A673 (cell line): Measurements from ENCODE around the gene KDF1. TPM values are rescaled to one million over a fixed set of nuclear protein-coding genes. Genes with fewer than 3 reads are reported as not detected.
A peak's percentile ranks its signal among the peaks of the same experiment; 100 is the strongest.

Experiments used
- BruUV-seq: library from RNA; stranded (reverse); fragments of 400-500 nt; replicated peaks from 2 replicates; lab custom pipeline; 2021; lab: Mats Ljungman, UMichigan
- CTCF ChIA-PET: fragments of 300-600 bp; sonication (Branson Sonifier 250); formaldehyde crosslinking; loops from one replicate; lab custom pipeline; 2022; ENCODE audit warnings: antibody characterized with exemption; lab: Charles Lee
- POLR2A ChIA-PET: fragments of 300-600 bp; sonication (Branson Sonifier 250); formaldehyde crosslinking; loops from one replicate; lab custom pipeline; 2022; ENCODE audit warnings: antibody characterized with exemption; ENCODE audit not compliant: low non-redundant PET; lab: Charles Lee
- DNase-seq: peaks from one replicate; pipeline ENCODE4 v3.0.0-alpha.2; 2015; ENCODE audit warnings: low spot score
- H3K27ac ChIP-seq: fragments of 200-600 bp; sonication (generic); 2 replicates; pipeline ENCODE4 v1.5.1; 2016; ENCODE audit warnings: mixed run types, low read depth, mild to moderate bottlenecking, mixed read lengths, antibody characterized with exemption, low read length; ENCODE audit not compliant: poor library complexity, severe bottlenecking
- H3K27me3 ChIP-seq: fragments of 200-600 bp; sonication (generic); replicated peaks from 2 replicates; pipeline ENCODE4 v1.6.1; 2017; ENCODE audit warnings: mixed run types, low read depth, mild to moderate bottlenecking, mixed read lengths, antibody characterized with exemption, low read length; ENCODE audit not compliant: insufficient read depth, poor library complexity
- H3K36me3 ChIP-seq: fragments of 200-600 bp; sonication (generic); 2 replicates; pipeline ENCODE4 v1.6.1; 2016; ENCODE audit warnings: mixed run types, mild to moderate bottlenecking, mixed read lengths, antibody characterized with exemption, low read length; ENCODE audit not compliant: insufficient read depth, poor library complexity, severe bottlenecking
- H3K4me1 ChIP-seq: fragments of 200-600 bp; sonication (generic); 2 replicates; pipeline ENCODE4 v1.6.1; 2017; ENCODE audit warnings: mixed run types, mild to moderate bottlenecking, mixed read lengths, antibody characterized with exemption, low read length; ENCODE audit not compliant: insufficient read depth, poor library complexity, severe bottlenecking
- H3K4me3 ChIP-seq: fragments of 200-600 bp; sonication (generic); 2 replicates; pipeline ENCODE4 v1.5.1; 2016; ENCODE audit warnings: low read depth, mixed run types, mild to moderate bottlenecking, mixed read lengths, low read length; ENCODE audit not compliant: poor library complexity, severe bottlenecking
- H3K9me3 ChIP-seq: fragments of 200-600 bp; sonication (generic); 2 replicates; pipeline ENCODE4 v1.6.1; 2016; ENCODE audit warnings: mixed run types, low read depth, mild to moderate bottlenecking, mixed read lengths, antibody characterized with exemption, low read length; ENCODE audit not compliant: poor library complexity, severe bottlenecking
- EZH2 ChIP-seq: fragments of 200-600 bp; sonication (generic); IDR thresholded peaks from 2 replicates; pipeline ENCODE4 v1.6.1; 2017; ENCODE audit warnings: borderline replicate concordance, low read depth, mild to moderate bottlenecking, mixed read lengths, antibody characterized with exemption, low read length; ENCODE audit not compliant: poor library complexity, severe bottlenecking
- intact Hi-C: fragments of 100-400 bp; cut with micrococcal nuclease; formaldehyde crosslinking; loops from one replicate; pipeline ENCODE4 v1.10.0; 2022; ENCODE audit not compliant: unreplicated experiment
- total RNA-seq: library from RNA; stranded (reverse); gene quantifications from 2 replicates; pipeline ENCODE4 v1.2.3, GENCODE V29; 2021
- TF ChIP-seq, protein P1 (sequence below): fragments of 300-800, 200-600 bp; sonication (generic); conservative IDR thresholded peaks from 2 replicates; pipeline ENCODE4 v1.5.1; 2017; ENCODE audit warnings: low read depth, mild to moderate bottlenecking, antibody characterized with exemption, low read length, moderate library complexity, mixed read lengths

Gene KDF1
- total RNA-seq, 1 experiment from 2014 or later = not detected

GRCh38 chr1:26922431-26922729 is 37.9 kb downstream of the KDF1 start:
- POLR2A ChIA-PET = no interaction called here
- TSS peak; percentile 64 for BruUV-seq
- TF ChIP-seq, protein P1, sequence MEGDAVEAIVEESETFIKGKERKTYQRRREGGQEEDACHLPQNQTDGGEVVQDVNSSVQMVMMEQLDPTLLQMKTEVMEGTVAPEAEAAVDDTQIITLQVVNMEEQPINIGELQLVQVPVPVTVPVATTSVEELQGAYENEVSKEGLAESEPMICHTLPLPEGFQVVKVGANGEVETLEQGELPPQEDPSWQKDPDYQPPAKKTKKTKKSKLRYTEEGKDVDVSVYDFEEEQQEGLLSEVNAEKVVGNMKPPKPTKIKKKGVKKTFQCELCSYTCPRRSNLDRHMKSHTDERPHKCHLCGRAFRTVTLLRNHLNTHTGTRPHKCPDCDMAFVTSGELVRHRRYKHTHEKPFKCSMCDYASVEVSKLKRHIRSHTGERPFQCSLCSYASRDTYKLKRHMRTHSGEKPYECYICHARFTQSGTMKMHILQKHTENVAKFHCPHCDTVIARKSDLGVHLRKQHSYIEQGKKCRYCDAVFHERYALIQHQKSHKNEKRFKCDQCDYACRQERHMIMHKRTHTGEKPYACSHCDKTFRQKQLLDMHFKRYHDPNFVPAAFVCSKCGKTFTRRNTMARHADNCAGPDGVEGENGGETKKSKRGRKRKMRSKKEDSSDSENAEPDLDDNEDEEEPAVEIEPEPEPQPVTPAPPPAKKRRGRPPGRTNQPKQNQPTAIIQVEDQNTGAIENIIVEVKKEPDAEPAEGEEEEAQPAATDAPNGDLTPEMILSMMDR = no peak
- TF ChIP-seq EZH2 = no peak
- H3K4me3 ChIP-seq = peak overlapping the region; percentile 83
- no peaks in the 10 kb centered on the region for H3K9me3 ChIP-seq
- CTCF ChIA-PET = no interaction called here
- peaks cover 11% of the 10 kb centered on the region for H3K4me1 ChIP-seq
- intact Hi-C loops = no loop called here
- no peak for DNase-seq
- no peaks in the 10 kb centered on the region for H3K27me3 ChIP-seq
- peaks cover 30% of the 10 kb centered on the region for H3K36me3 ChIP-seq
- H3K27ac ChIP-seq = peak overlapping the region; percentile 85

GRCh38 chr1:26921540-26922430 is 38.5 kb downstream of the KDF1 start, which contains the start of gene NUDC:
TSS of gene NUDC (plus strand) at chr1:26921743. CDS start at chr1:26921849, 106 bp downstream.
- CTCF ChIA-PET = no interaction called here
- Histone ChIP-seq H3K4me1 (peaks cover 11% of the 10 kb centered on the region), H3K36me3 (peaks cover 24% of the 10 kb centered on the region), H3K27ac (peak within 1 kb of the TSS; percentile 85), H3K4me3 (peak within 1 kb of the TSS; percentile 83), H3K9me3 (no peaks in the 10 kb centered on the region), H3K27me3 (no peaks in the 10 kb centered on the region)
- DNase-seq = peak; percentile 98
- TF ChIP-seq, protein P1 = no peak
- TF ChIP-seq EZH2 = no peak
- no TSS peak for BruUV-seq
- intact Hi-C loops = no loop called here
- POLR2A ChIA-PET = no interaction called here

- Histone ChIP-seq H3K4me1 (peaks cover 11% of the 10 kb centered on the region), H3K36me3 (peaks cover 18% of the 10 kb centered on the region), H3K27me3 (no peaks in the 10 kb centered on the region), H3K9me3 (no peaks in the 10 kb centered on the region), H3K4me3 (peak overlapping the region; percentile 83), H3K27ac (peak overlapping the region; percentile 49)
- TF ChIP-seq, protein P1 = no peak
- no peak for TF ChIP-seq EZH2
- ChIA-PET CTCF (no interaction called here), POLR2A (interaction anchor here (0.7 kb wide), 1 partner anchor 32 kb away, joined by 6 read pairs; no protein-coding TSS in a partner anchor)
- intact Hi-C loops = no loop called here
- no peak for DNase-seq
- no TSS peak for BruUV-seq
Measured at GRCh38 chr1:26921126-26921539, 39.1 kb downstream of the KDF1 start.
